NCI-H748 treated with DMSO at 0.1 percent for 48 hours (cell line): ENCODE measurements around the gene CDC37.
A peak's percentile ranks its signal among the peaks of the same experiment; 100 is the strongest.

Source experiments
- DNase-seq: peaks from one replicate; lab custom pipeline; 2025; lab: John Stamatoyannopoulos, UW

Gene CDC37

GRCh38 chr19:10403137-10404021 lies at the start of gene CDC37:
Gene CDC37 (minus strand): TSS chr19:10403542. CDS start chr19:10403479, 63 bp downstream.
- DNase-seq = peak; percentile 89

- no peak for DNase-seq
Measured at GRCh38 chr19:10450853-10451609, 47.7 kb upstream of the CDC37 start.

DNA sequence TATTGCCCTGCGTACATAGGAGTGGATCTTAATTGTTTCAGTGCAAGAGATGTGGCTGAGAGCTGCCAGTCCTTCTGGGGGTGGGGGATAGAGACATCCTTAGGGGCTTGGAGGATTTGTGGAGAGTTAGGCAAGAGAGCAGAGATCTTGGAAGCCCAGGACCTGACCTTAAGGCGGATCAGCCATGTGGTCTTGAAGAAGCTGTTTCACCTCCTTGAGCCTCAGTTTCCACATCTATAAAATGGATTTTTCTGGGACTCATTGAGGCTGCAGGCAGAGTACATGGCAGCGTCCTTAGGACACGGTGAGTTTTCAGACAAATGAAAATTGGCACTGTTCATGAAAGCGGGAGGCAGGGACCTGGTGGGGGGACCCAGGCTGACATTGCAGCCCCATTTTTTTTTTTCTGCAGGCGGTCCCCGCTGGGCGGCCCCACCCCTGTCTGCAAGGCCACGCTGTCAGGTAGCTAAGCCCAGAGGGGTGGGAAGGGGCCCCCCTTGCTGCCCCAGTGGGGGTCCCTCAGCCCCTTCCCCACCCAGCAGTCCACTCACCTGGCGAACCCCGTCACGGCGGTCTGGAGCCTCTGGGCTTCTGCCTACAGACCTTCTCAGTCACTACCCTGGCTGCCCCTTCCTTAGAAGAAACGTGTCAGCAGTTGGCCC lies 47.0 kb upstream of the CDC37 start:
- no peak for DNase-seq

DNA sequence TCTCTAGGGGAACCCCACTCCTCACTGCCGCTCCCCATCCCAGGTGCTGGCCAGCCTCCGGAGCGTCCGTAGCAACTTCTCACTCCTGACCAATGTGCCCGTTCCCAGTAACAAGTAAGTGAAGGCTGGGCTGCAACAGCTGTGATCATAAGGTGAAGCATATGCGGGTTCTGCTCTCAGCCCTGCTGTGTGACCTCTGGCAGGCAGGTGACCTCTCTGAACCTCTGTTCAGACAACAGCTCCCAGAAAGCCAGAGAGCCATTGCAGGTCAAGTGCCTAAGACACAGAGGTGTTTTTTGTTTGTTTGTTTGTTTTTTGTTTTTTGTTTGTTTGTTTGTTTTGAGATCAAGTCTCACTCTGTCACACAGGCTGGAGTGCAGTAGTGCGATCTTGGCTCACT lies 45.7 kb upstream of the CDC37 start:
- no peak for DNase-seq

DNA sequence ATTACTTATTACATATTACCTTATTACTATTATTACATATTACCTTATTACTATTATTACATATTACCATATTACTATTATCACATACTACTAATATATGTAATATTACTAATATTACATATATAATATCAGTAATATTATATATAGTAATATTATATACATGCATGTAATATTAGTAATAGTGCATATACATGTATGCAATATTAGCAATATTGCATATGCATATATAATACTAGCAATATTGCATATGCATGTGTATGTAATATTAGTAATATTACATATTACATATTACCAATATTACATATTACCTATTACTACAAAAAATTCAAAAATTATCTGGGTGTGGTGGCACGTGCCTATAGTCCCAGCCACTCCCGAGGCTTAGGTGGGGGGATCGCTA lies 39.4 kb upstream of the CDC37 start:
- no peak for DNase-seq

GRCh38 chr19:10439588-10439987 lies 36.2 kb upstream of the CDC37 start:
- no peak for DNase-seq

- no peak for DNase-seq
Measured at GRCh38 chr19:10433131-10433536, 29.8 kb upstream of the CDC37 start.

DNA sequence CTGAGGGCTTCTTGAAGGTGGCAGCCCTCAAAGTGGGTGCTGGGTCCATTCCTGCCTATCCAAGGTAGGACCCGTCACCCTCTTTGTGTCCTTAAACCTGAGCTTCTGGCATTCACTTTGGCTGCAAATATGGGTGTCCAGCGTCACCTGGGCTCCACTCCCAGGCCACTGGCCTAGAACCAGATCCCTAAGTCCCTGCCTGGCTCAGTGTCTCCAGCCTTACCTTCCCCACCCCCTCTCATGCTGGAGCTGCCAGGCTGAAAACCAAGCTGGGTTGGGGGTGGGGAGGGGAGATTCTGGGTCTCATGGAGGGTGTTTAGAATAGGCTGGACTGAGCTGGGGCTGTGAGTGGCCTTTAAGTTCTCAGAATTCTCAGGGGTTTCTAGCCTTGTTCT lies 29.4 kb upstream of the CDC37 start:
- DNase-seq = no peak

GRCh38 chr19:10431943-10432735 lies 28.8 kb upstream of the CDC37 start:
- no peak for DNase-seq

- no peak for DNase-seq
Measured at GRCh38 chr19:10431254-10431942, 28.1 kb upstream of the CDC37 start.

DNA sequence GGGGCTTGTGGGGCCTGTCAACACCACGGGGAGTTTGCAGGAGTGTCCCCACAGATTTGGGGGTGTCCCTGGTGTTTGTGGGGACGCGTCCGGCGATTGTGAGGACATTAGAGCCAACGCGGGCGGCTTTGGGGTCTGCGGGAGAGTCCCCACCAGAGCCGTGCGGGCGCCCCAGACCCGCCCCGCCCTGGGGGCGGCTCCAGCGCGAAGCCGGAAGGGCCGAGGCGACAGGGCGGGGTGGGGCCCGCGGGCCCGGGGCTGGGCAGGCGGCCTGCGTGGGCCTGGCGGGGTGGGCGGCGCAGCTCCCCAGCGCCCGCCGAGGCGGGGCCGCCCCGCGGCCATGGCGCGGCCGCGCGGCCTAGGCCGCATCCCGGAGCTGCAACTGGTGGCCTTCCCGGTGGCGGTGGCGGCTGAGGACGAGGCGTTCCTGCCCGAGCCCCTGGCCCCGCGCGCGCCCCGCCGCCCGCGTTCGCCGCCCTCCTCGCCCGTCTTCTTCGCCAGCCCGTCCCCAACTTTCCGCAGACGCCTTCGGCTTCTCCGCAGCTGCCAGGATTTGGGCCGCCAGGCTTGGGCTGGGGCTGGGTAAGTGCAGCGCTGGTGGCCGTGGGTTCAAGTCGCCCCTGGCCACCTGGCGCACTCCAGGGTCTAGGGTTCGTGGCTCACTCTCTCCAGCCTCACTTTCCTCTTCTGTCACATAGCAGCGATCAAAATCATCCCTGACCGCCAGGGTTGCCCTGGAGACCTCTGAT lies 27.3 kb upstream of the CDC37 start:
- DNase-seq = no peak

GRCh38 chr19:10428996-10429381 lies 25.6 kb upstream of the CDC37 start:
- DNase-seq = no peak

GRCh38 chr19:10427169-10427568 lies 23.8 kb upstream of the CDC37 start:
- DNase-seq = no peak

GRCh38 chr19:10424011-10424637 lies 20.8 kb upstream of the CDC37 start:
- peak; percentile 41 for DNase-seq

DNA sequence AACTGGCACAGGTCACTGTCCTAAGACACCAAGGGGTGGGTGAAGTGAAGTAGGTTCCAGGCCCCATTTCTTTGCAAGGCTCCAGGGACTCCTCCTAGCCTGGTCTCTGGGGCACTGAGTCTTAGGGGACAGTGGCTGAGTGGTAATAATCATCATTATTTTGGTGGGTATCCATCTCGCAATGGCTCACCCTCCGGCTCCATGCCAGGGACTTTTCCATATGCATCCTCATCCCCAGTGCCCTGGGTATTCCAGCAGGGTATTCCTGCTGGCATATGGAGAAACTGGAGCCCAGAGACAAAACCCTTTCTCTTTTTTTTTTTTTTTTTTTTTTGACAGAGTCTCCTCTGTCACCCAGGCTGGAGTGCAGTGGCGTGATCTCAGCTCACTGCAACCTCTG lies 19.5 kb upstream of the CDC37 start:
- DNase-seq = no peak

- no peak for DNase-seq
Measured at GRCh38 chr19:10422046-10422461, 18.7 kb upstream of the CDC37 start.

DNA sequence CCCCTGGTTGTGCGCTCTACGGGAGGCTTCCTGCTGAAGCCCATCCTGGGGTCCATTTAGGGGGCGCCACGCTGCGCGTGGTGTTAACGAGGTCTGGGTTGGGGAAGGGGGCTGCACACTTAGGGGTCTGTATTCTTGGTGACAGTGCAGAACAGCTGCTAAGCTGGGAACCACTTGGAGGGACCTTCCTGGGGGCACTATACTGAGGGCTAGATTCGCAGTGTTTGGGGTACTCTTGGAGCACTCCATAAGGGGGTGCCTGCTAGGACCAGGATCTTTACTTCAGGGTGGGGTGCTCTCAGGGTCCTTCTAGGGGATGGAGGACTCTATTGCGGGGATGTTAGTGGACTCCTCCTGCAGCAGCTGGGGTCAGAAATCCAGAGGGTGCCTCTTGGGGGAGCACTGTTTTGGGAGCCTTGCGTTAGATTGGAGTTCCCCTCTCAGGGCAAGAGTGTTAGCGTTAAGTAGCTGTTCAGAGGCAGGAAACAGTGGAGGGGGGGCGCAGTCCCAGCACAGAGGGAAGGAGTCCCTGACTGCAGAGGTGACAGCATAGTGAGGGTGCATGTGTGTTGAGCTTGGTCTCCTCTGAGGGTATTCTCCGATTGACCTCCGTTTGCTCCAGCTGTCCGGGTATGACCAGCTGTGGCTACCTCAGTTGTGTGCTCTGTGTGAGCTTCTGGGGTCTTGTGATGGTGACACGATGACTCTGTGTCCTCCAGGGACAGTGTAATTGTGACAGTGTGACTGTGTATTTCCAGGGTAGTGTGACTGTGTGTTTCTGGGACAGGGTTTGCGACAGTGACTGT lies 18.1 kb upstream of the CDC37 start:
- DNase-seq = no peak

- DNase-seq = no peak
Measured at GRCh38 chr19:10420444-10421239, 17.3 kb upstream of the CDC37 start, which contains the start of gene PDE4A. Gene PDE4A (plus strand): TSS chr19:10420538. CDS start chr19:10420765, 227 bp downstream.
